ENCODE results near the gene MMP21. TPM values are rescaled to one million over a fixed set of nuclear protein-coding genes. Genes with fewer than 3 reads are reported as not detected.

Gene MMP21
- total RNA-seq, 4 donors from 2014 or later: 0.22 to 0.59 (median 0.30) TPM; not detected in 1

DNA sequence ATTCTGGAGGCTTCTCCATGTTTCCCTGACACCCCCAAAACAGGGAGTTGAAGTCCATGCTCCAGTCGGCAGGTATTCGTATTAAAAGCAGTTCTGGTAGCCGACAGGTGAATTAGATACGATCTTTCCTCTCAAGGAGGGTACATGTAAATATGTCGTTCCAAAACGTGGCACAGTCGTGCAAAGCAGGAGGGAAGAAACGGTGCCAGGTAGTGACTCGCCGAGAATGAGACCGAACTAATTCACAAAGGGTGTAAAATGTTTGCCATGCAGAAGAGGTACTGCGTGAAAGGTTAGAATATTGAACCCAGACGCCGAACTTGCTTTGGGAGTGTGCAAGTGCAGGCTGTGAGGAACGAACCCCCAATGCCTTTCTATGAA, 55.6 kb downstream of the MMP21 start:
- DNase-seq (ENCODE audit: low spot score in 2 of 2): no peak
- Histone ChIP-seq H3K27me3 (no peaks in the 10 kb centered on the region), H3K4me3 (peak overlapping the region; percentile 71 to 100 (median 96)), H3K36me3 (peaks cover 0 to 34% (median 7%) of the 10 kb centered on the region in 3 donors), H3K4me1 (peaks cover 0 to 31% (median 14%) of the 10 kb centered on the region in 4 donors), H3K9me3 (peaks cover 0 to 18% (median 0%) of the 10 kb centered on the region in 4 donors), H3K27ac (peak overlapping the region; percentile 74 to 96 (median 90))
- WGBS, 2 donors: 0 to 2% methylated on average over 15 of the region's 15 CpGs
- TF ChIP-seq EP300 (IDR thresholded peaks at IDR 0.05): no peak
- no peak for TF ChIP-seq POLR2A (IDR thresholded peaks at IDR 0.05)
- TF ChIP-seq, protein P1, sequence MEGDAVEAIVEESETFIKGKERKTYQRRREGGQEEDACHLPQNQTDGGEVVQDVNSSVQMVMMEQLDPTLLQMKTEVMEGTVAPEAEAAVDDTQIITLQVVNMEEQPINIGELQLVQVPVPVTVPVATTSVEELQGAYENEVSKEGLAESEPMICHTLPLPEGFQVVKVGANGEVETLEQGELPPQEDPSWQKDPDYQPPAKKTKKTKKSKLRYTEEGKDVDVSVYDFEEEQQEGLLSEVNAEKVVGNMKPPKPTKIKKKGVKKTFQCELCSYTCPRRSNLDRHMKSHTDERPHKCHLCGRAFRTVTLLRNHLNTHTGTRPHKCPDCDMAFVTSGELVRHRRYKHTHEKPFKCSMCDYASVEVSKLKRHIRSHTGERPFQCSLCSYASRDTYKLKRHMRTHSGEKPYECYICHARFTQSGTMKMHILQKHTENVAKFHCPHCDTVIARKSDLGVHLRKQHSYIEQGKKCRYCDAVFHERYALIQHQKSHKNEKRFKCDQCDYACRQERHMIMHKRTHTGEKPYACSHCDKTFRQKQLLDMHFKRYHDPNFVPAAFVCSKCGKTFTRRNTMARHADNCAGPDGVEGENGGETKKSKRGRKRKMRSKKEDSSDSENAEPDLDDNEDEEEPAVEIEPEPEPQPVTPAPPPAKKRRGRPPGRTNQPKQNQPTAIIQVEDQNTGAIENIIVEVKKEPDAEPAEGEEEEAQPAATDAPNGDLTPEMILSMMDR (IDR thresholded peaks at IDR 0.05): no peak

DNA sequence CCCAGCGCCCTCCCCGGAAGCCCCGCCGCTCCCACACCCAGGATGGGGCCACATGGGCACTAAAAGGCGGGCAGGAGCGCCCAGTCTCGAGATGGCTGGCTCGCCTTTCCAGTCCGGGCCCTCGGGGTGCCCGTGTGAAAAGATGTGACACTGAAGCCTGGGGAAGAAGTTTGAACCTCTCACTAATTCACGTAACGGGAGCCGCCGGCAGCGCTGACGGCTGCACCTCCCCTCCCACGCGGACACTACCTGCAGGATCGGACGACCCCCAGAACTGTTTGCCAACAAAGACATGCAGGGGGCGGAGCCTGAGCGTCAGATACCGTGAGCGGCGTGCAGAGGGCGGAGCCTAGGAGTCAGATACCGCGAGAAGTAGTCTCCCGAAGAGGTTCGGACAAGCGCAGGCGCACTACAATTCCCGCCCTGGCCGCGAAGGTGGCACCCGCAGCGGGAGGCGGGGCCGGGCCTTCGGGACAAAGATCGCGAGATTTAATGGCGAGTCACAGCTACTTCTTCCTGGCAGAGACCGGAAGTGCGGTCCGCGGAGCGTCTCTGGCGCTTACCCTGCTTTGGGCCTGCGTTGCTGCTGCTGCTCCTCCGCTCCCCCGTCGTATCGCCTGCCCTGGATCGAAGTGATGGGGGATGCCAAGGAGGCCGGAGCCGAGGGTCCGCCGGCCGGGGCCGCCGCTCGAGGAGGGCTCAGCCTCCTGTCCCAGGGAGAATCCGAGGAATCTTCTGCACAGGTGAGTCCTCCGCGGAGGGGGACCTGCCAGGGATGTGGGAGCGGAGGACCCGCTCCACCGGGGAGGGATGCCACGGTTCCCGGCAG, 56.2 kb downstream of the MMP21 start, which contains the start of gene EDRF1:
TSS of gene EDRF1 (plus strand) at position 537 of the 829 bp plus-strand sequence. CDS start at position 636, 99 bp downstream.
- WGBS, 2 donors: 0% methylated on average over 41 to 56 of the region's 72 CpGs

More for the DNA sequence above, 56.2 kb downstream of the MMP21 start, which contains the start of gene EDRF1:
- peaks cover 0 to 23% (median 0%) of the 10 kb centered on the region in 4 donors for H3K9me3 ChIP-seq
- peak; percentile 35 to 71 for TF ChIP-seq POLR2A (IDR thresholded peaks at IDR 0.05)
- TF ChIP-seq, protein P1 (IDR thresholded peaks at IDR 0.05): peak in 1 of 5 experiments; percentile 12
- peak; percentile 88 to 93 for TF ChIP-seq EP300 (IDR thresholded peaks at IDR 0.05)
- peak within 1 kb of the TSS; percentile 71 to 100 (median 96) for H3K4me3 ChIP-seq
- DNase-seq (ENCODE audit: low spot score in 2 of 2): peak; percentile 96 to 97
- H3K4me1 ChIP-seq: peaks cover 0 to 31% (median 14%) of the 10 kb centered on the region in 4 donors
- H3K27ac ChIP-seq: peak within 1 kb of the TSS; percentile 74 to 96 (median 90)
- no peaks in the 10 kb centered on the region for H3K27me3 ChIP-seq
- peaks cover 0 to 28% (median 3%) of the 10 kb centered on the region in 3 donors for H3K36me3 ChIP-seq

Small RNAs within 50 kb of the gene (small RNA-seq; reads per million reads assigned to genes)
- not detected for gene MIR4484

Other genes starting within 250 kb of the MMP21 start
- not detected for gene TEX36, start 92.7 kb downstream of the MMP21 start, total RNA-seq
- 10 to 100 TPM; 20.1 to 29.0 (median 24.3) TPM for gene EDRF1, start 56.1 kb downstream of the MMP21 start, total RNA-seq
- gene UROS, start 47.4 kb upstream of the MMP21 start, total RNA-seq: 10 to 100 TPM; 28.8 to 55.7 (median 44.6) TPM
- gene BCCIP, start 47.7 kb upstream of the MMP21 start, total RNA-seq: 10 to 100 TPM; 22.0 to 40.0 (median 33.6) TPM
- gene DHX32, start 105.5 kb upstream of the MMP21 start, total RNA-seq: 10 to 100 TPM; 12.5 to 19.5 (median 15.8) TPM
- gene FANK1, start 120.7 kb upstream of the MMP21 start, total RNA-seq: 1 to 10 TPM in 3 of 4 donors, under 1 TPM in 1; 0.59 to 6.6 (median 3.4) TPM

All from tibial nerve (tissue), 4 donors.